Hematopoietic multipotent progenitor cell (in vitro differentiated cells): ENCODE data around the gene RSPH6A. TPM values are rescaled to one million over a fixed set of nuclear protein-coding genes. Genes with fewer than 3 reads are reported as not detected.
"Not testable (repeated sequence)": the region's sequence is repeated elsewhere in the genome, so short reads cannot be mapped to it uniquely, and the experiment has no call there.

Source experiments
- DNase-seq, 3 donors: peaks; one replicate each; pipeline ENCODE4 v3.0.0-alpha.2; 2011 to 2015; ENCODE audit warnings: low read depth in 2 of 3, low spot score in 2 of 3
- total RNA-seq: library from RNA; depleted of rRNA; stranded (reverse); fragments of >200 nt; gene quantifications from one replicate; pipeline ENCODE4 v1.2.3, GENCODE V29; 2012

Gene RSPH6A
- total RNA-seq, 1 donor, result 0.27 TPM

DNA sequence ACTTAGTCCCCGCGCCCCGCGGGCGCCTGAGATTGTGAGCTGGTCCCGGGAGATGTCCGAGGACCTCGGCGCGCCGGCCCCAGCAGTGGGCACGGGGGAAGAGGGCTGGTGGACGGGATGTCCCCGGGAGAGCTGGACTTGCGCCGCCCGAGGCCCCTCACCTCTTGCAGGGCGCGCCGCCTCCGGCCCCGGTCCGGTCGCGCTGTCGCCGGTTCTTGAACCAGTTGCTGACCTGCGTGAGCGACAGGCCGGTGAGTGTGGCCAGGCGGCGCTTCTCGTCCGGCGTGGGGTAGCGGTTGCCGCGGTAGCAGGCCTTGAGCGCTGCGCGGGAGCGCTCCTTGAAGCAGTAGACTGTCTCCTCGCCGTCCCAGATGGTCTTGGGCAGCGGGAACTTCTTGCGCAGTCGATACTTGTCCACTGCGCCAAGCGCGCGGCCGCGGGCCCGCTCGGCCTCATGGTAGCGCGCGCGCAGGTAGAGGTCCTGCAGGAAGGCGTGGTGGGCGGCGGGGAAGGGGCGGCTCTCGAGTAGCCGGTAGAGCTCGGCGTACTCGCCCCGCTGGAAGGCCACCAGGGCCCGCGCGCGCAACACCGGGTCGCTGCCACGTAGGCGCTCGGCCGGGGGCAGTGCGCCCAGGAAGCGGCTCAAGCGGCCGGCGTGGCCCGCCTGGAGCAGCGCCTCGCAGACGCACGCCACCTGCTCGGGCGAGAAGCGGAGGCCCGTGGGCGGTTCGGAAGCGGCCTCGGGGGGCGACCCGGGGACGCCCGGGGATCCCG lies 47.0 kb downstream of the RSPH6A start:
- no peak for DNase-seq

DNA sequence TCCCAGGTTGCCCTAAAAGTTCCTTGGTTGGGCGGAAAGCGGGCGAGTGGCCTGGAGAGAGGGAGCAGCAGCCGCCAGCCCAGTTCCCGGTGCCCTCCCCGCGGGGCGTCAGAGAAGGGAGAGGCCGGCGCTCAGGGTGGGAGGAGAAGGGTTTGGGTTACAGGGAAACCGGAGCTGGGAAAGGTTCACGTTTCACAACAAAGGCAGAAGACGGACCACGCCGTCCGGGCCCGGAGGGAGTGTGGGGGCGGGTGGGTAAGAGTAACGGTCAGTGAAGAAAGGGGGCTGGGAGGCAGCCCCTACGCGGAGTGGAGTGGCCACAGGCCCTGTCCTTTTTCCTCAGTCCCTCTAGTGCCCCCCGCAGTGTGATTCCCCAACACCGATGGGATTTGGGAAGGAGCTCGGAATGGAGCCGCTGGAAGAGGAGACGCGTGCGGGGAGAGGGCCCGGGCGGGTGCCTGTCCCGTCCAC lies 47.7 kb downstream of the RSPH6A start:
- DNase-seq, result no peak

DNA sequence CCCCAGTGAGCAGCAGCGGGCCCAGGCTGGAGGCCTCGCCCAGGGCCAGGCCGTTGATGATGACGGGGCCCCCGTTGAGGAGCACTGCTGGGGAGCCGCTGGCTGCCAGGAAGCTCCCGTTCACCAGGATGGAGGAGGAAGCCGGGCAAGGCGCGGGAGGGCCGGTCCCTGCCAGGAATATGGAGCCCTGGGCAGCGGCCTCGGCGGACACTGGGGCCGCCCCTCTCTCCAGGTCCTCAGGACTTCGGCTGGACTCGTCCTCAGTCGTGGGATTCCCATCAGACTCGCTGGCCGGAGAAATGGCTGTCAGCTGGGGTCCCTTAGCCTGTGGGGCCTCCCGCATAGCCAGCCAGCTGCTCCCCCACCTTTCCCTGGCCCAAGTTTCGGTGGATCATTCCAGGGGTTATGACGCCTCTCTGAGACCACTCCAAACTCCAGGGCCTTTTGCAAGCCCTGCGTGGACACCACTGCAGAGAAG lies 48.2 kb downstream of the RSPH6A start:
- DNase-seq, result no peak

DNA sequence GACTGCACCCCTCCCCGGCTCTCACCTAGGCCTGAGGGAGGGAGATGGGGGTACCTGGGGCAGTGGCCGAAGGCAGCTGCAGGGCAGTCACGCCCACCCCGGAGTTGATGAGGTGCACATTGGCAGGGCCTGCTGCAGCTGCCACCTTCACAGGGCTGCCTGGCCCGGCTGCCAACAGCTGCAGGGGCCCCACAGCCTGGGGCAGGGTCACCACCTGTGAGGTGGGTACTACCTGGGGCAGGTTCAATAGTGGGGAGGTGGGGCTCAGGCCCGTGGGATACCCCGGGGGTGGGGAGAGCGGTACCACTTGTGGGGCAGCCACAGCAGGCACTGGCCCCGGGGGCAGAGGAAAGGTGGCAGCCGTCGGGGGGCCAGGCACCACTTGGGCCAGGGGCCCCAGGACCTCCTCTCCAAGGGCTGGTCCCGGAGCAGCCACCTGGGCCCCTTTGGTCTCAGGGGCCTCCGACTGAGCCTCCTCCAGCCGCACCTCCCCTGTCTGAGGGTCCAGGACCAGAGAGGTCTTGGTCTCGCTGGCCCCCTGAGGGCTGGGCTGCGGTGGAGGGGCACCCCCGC lies 48.7 kb downstream of the RSPH6A start:
- DNase-seq, result no peak

DNA sequence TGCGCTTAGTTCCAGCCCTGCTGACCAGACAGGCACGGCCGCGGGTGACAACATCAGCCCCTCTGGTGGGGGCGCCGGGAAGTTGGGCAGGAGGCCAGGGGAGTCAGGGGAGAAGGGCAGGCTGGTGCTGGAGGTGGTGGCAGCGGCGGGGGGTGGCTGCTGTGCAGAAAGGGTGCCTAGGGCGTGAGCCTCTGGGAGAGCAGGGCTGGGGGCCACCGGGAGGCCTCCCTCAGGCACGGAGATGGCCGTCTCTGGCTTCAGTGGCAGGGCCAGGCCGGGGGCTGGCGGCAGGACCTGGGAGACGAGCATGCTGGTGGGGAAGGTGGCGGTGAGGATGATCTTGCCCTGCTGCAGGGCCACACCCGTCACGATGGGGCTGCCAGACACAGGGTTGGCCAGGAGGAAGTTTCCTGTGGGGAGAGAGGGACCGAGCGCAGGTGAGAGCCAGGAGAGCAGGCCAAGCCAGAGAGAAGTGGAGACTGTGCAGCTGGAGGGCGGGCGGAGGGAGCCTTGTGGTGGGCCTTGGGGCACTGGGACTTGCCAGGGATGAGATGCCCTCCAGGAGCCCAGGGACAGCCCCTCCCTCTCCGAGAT lies 49.3 kb downstream of the RSPH6A start:
- no peak for DNase-seq

DNA sequence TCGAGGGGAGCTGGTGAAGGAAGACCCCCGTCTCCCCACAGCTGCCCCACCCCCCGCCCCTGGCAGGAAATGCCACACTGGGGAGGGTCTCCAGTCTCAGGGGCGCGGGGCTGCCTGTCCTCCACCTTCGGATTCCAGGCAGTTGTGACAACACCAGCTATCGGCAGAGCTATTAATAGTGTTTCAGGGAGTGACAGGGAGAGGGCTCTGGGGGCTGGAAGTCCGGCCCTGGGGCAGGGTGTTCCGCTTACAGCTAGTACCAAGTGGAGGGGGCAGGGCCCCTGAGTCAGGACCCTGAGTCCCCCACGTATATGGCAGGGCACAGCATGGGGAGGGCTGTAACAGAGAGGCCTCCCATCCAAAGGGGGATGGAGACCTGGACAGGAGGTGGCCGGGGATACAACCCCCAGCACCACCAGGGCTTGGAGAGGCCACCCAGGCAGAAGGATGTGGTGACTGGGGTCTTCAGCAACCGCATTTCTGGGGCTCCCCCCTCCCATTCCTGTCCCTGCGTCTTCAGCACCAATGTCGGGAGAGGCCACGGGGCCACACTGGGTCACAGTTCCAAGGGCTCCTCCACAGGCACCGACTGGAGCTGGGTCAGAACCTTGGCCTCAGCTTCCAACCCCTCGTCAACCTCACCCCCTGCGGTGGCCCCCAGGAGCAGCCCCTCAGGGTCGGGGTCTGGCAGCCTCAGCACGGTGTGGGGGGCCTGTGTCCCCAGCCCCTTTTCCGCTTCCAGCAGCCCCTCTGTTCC lies 50.0 kb downstream of the RSPH6A start:
- no peak for DNase-seq

DNA sequence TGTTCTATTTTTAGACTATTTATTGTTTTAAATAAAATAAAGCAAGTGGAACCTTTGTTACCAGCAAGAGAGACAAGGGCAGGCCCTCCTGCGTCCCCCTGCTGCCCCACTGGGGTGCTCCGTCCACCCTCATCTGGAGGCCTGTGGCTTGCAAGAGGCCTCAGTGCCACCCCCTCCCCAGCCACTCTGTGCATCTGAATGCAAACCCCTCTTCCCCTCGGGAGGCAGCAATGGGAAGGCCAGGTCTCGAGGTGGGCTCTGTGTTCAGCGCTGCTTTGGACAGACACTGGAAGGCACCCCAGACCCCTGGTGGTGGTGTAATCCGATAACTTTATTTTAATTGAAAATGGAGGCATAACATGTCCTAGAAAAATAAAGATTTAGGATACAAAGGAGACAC lies 50.6 kb downstream of the RSPH6A start:
- DNase-seq, result no peak

DNA sequence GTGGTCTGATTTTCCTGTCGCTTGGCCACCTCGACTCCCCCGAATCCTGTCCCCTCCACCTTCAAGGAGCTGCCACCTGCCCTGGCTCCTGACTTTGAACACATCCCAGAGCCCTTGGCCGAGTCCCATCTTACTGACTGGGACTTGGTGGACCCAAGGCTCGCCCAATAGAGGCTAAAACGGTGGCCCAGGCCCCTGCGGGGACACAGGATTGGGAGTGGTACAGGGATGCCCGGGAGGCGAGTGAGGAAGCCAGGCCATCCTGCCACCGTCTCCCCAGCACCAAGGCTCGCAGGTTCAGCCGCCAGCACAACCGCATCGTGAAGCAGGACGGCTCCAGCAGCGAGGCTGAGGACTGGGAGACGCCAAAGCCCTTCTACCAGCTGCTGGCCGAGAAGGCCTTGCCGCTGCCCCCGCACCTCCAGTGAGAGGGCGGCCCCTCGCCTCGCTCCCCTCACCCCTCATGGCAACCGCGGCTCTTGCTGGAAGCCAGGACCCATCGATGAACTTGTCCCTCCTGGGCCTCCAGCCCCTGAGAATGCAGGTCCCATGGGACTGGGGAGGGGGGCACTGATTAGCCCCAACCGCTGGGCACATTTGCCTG lies 51.3 kb downstream of the RSPH6A start:
- DNase-seq, result no peak

DNA sequence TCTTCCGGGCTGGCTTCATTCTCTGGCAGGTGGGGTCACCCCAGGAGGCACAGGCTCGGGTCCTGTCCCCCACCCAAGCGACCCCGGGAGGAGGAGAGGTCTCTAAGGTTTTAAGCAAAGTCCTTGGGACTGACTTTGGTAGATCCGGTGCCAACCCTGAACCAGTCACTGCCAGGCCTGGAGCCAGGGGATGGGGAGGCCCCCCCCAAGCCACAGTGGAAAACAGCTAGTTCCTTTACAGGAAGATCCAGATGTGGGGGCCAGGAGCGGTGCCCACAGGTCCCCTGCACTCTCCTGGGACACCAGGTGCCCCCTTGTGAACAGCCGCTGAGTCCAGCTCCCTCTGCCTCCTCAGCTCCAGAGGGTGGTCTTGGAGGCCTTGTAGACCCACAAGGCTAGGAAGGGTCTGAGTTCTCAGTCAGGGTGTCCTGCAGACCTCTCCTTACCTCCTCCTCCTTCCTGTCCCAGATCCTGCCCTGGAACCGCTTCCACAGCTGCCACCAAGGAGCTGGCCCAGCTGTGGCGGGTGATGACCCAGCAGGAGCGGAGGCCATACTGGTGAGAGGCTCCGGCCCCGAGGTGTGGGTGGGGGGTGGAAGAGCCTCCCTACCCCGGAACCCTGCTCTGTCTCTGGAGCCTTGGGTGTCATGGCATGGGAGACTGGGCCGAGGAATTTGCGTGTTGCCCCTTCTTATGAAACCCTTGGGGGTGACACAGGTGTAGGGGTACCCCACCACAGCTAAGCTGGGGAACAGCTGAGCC lies 52.1 kb downstream of the RSPH6A start:
- DNase-seq, result no peak

DNA sequence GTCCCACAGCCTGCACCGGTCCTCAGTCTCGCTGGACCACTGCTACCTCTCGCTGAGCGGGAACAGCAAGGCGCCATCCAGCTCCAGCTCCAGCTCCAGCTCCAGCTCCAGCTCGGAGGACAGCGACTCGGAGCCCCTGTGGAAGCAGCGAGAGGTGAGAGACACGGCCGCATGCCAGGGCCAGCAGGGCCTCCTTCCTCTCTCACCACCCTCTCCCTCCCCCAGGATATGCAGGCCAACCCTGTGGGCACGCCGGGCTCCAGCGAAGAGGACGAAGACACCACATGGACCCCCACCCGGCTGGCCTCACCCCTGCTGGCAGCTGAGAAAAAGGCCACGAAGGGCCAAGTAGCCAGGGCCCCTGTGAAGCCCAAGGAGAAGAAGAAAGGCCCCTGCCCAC lies 53.4 kb downstream of the RSPH6A start:
- DNase-seq, result no peak

DNA sequence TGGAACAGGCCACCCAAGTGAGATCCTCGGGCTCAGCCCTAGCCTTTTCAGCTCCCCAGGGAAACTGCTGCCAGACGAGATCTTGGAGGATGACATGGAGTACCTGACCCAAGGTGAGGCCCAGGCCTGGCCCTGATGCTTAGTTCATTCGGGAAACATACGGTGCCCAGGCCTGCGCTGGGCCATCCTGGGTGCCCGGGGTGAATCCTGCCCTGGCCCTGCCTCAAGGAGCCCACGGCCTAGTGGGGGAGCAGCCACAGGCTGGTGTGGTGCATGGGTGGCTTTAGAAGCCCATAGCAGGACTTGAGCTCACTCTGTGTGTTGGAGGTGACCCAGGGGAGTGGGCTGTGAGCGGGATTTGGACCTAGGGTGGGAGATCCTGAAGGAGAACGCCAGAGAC lies 56.2 kb downstream of the RSPH6A start:
- DNase-seq, result no peak

DNA sequence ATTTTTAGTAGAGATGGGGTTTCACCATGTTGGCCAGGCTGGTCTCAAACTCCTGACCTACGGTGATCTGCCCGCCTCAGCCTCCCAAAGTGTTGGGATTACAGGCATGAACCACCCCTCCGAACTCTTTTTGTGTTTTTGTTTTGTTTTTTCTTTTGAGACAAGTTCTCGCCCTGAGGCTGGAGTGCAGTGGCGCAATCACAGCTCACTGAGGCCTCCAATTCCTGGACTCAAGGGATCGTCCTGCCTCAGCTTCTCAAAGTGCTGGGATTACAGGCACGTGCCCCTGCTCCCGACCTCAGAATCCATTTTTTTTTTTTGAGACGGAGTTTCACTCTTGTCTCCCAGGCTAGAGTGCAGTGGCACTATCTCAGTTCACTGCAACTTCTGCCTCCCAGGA lies 57.4 kb downstream of the RSPH6A start:
- DNase-seq, result no peak

DNA sequence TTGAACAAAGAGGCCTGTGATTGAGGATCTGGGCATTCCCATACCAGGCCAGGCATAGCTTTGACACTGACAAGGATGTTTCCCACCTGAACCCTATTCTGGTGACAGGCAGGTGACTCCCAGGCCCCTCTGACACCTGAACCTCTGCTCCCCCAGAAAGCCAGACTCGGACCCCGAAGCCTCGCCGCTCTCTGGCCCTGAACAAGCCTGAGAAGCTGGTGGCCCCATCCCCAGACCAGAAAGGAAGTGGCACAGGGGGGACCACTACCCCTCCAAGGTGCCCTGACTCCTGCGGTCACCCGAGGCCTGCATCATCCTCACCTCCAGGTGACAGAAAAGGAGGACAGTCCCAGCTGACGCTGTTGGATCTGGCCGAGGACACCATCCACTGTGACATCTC lies 60.8 kb downstream of the RSPH6A start:
- DNase-seq, result no peak

DNA sequence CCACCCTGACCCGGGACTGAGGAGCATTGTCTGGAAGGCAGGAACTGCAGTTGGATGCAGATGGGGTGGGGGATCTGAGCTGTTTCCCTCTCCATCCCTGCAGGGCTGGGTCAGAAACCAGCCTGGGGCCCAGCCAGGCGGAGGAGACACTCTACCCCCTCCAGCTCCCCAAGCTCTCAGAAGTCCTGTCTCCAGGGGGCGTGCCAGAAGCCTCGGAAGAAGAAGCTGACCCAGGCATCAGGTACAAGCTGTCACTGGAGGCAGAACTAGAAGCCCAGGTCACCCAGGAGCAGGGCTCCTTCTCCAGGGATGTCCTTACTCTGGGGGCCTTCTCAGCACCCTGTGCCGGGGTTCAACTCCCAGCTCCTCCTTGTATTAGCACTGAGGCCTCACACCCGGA lies 61.6 kb downstream of the RSPH6A start:
- no peak for DNase-seq

DNA sequence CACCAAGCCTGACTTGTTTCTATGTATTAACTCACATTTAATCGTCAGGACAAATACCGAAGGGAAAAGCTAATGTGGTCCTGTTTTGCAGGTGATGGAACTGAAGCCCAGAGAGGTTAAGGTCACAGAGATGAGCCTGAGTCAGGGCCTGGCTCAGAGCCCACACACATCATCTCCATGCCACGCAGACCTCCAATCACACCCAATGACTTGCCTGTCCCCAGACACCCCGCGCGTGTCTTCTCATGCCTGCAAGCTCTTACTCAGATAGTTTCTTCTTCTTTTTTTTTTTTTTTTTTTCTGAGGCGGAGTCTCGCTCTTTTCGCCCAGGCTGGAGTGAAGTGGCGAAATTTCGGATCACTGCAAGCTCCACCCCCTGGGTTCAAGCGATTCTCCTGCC lies 62.5 kb downstream of the RSPH6A start:
- no peak for DNase-seq

DNA sequence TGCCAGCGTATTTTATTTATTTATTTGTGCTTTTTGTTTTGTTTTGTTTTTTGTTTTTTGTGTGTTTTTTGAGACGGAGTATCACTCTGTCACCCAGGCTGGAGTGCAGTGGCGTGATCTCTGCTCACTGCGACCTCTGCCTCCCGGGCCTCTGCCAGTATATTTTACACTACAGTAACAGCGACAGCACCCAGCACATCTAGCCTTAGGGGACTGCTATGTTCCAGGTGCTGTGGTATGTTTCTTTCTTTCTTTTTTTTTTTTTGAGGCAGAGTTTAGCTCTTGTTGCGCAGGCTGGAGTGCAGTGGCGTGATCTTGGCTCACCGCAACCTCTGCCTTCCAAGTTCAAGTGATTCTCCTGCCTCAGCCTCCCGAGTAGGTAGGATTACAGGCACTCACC lies 63.6 kb downstream of the RSPH6A start:
- DNase-seq, result not testable (repeated sequence)

DNA sequence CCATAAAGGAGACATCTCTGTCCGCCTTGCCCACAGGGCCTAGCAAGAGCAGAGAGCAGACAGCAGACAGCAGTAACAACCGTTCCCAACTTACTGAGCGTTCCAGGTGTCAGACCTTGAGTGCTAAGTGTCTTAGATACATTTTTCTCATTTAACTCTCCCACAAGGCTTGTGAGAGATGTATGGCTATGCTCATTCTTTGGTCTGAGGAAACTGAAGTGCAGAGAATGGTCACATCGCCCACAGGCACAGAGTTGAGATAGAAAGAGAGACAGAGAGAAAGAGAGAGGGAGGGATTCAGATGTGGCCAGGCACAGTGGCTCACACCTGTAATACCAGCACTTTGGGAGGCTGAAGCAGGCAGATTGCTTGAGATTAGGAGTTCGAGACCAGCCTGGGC lies 67.6 kb downstream of the RSPH6A start:
- DNase-seq, result no peak

DNA sequence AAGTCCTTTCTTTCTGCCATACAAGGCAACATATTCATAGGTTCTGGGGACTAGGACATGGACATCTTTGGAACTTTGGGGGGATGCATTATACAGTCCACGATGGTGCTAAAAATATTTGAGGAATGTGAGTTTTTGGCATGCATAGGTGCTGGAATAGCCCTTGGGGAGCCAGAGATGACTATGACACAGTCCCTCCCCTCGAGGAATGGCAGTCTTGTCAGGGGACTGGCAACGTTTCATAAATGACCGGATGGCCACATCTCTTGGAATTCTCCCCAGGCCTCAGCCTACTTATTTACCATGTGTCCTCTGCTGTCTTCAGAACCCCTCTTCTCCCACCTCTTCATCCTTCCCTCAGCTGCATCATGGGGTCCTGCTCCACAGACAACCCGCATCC lies 68.2 kb downstream of the RSPH6A start:
- no peak for DNase-seq
